HepG2 (cell line): ENCODE data around the gene PPP2R2C. TPM values are rescaled to one million over a fixed set of nuclear protein-coding genes. Genes with fewer than 3 reads are reported as not detected.
A peak's percentile ranks its signal among the peaks of the same experiment; 100 is the strongest.

Experiments
- BCL6 ChIP-seq: IDR thresholded peaks from 2 replicates; pipeline ENCODE4 v1.6.1; 2016; ENCODE audit warnings: missing genetic modification reagents, missing compliant biosample characterization
- GABPB1 ChIP-seq: IDR thresholded peaks from 2 replicates; pipeline ENCODE4 v1.6.1; 2016; ENCODE audit warnings: mild to moderate bottlenecking, missing genetic modification reagents, moderate library complexity, missing compliant biosample characterization
- GATAD2A ChIP-seq: IDR thresholded peaks from 2 replicates; pipeline ENCODE4 v1.6.1; 2016
- HMGXB3 ChIP-seq: sonication (generic); formaldehyde crosslinking; IDR thresholded peaks from 2 replicates; pipeline ENCODE4 v1.4.0; 2020; ENCODE audit warnings: missing genetic modification reagents, borderline replicate concordance
- KLF16 ChIP-seq, 2 experiments: sonication (generic) in 1 of 2; formaldehyde crosslinking in 1 of 2; IDR thresholded peaks; 2 replicates each; pipeline versions ENCODE4 v1.6.1 to v1.8.0; 2016 to 2023; ENCODE audit warnings: missing genetic modification reagents in 2 of 2, missing compliant biosample characterization in 1 of 2
- RNF219 ChIP-seq: sonication (generic); formaldehyde crosslinking; IDR thresholded peaks from 2 replicates; pipeline ENCODE4 v1.5.0; 2020; ENCODE audit warnings: mild to moderate bottlenecking, missing genetic modification reagents
- ZBTB46 ChIP-seq: sonication (generic); formaldehyde crosslinking; IDR thresholded peaks from 2 replicates; pipeline ENCODE4 v1.4.0; 2020; ENCODE audit warnings: mild to moderate bottlenecking, missing genetic modification reagents, borderline replicate concordance
- ZNF224 ChIP-seq: sonication (generic); formaldehyde crosslinking; IDR thresholded peaks from 2 replicates; pipeline ENCODE4 v1.5.0; 2020; ENCODE audit warnings: mild to moderate bottlenecking, missing genetic modification reagents
- ZNF253 ChIP-seq: sonication (generic); formaldehyde crosslinking; IDR thresholded peaks from 2 replicates; pipeline ENCODE4 v1.8.0; 2022; ENCODE audit warnings: mild to moderate bottlenecking, missing genetic modification reagents, borderline replicate concordance
- ZNF414 ChIP-seq: sonication (generic); formaldehyde crosslinking; IDR thresholded peaks from 2 replicates; pipeline ENCODE4 v1.5.0; 2020; ENCODE audit warnings: missing genetic modification reagents
- ZNF451 ChIP-seq: sonication (generic); formaldehyde crosslinking; IDR thresholded peaks from 2 replicates; pipeline ENCODE4 v1.5.0; 2020; ENCODE audit warnings: mild to moderate bottlenecking, missing genetic modification reagents
- ZNF609 ChIP-seq: sonication (generic); formaldehyde crosslinking; IDR thresholded peaks from 2 replicates; pipeline ENCODE4 v1.4.0; 2020; ENCODE audit warnings: mild to moderate bottlenecking, missing genetic modification reagents, borderline replicate concordance
- ZNF773 ChIP-seq: sonication (generic); formaldehyde crosslinking; IDR thresholded peaks from 2 replicates; pipeline ENCODE4 v1.4.0; 2020; ENCODE audit warnings: missing genetic modification reagents, borderline replicate concordance
- ZSCAN21 ChIP-seq: sonication (generic); formaldehyde crosslinking; IDR thresholded peaks from 2 replicates; pipeline ENCODE4 v1.8.0; 2022; ENCODE audit warnings: mild to moderate bottlenecking, missing genetic modification reagents, moderate library complexity, borderline replicate concordance
- polyA plus RNA-seq, 8 experiments: library from polyadenylated mRNA; depleted of rRNA in 3 of 8; stranded (reverse) in 7 of 8; unstranded in 1 of 8; fragments of >200 nt; fragmentation: Illumina TruSeq in 4 of 8; extraction: Trizol in 4 of 8; gene quantifications; 2 replicates each; pipeline versions ENCODE4 v1.2.1 to v1.2.3, GENCODE V29; 2011 to 2016; ENCODE audit warnings: low read depth in 4 of 8, missing spikeins in 1 of 8, mixed read lengths in 1 of 8; ENCODE audit not compliant: insufficient read depth in 1 of 8
- total RNA-seq, 5 experiments: library from RNA; depleted of rRNA; stranded (reverse); fragments of >200 nt; fragmentation: Illumina TruSeq; extraction: Trizol; gene quantifications; 2 replicates each; pipeline ENCODE4 v1.2.3, GENCODE V29; 2016; ENCODE audit warnings: low read depth in 1 of 5

PPP2R2C gene
- total and polyA plus RNA-seq, 2 of the 13 experiments (the other 11 are each of a cell fraction or from before 2014, with no cell fraction given) = 0.60 to 8.6 TPM

- TF ChIP-seq HMGXB3 (CRISPR knock-in tag) (no peak), KLF16 (CRISPR knock-in tag; IDR thresholded peaks at IDR 0.05) (peak in 1 of 2 experiments; percentile 56; a peak in 1 of 4 replicates), ZBTB46 (CRISPR knock-in tag) (no peak), ZNF253 (CRISPR knock-in tag) (no peak), ZNF773 (no peak), ZNF451 (CRISPR knock-in tag) (peak; percentile 60; the same call in 1 of the 2 replicates), ZSCAN21 (CRISPR knock-in tag) (no peak), BCL6 (CRISPR knock-in tag) (0 out of 2 replicates have a peak, but pooled peaks have one; percentile 19), GABPB1 (CRISPR knock-in tag) (peak; percentile 46; the same call in 1 of the 2 replicates), ZNF609 (CRISPR knock-in tag) (peak; percentile 22; the same call in 1 of the 2 replicates), GATAD2A (CRISPR knock-in tag) (0 out of 2 replicates have a peak, but pooled peaks have one; percentile 22), RNF219 (no peak), ZNF224 (CRISPR knock-in tag) (no peak), ZNF414 (CRISPR knock-in tag) (no peak)
These were observed 145.0 kb downstream of the PPP2R2C start (continued) for GRCh38 chr4:6327220-6327917.
